H1 (cell line): ENCODE data around the gene AGXT2. TPM values are rescaled to one million over a fixed set of nuclear protein-coding genes. Genes with fewer than 3 reads are reported as not detected.

Experiments
- FOSL1 ChIP-seq: IDR thresholded peaks from 2 replicates; pipeline ENCODE4 v1.6.1; 2011; ENCODE audit warnings: mild to moderate bottlenecking, low read depth, low read length, moderate library complexity; ENCODE audit not compliant: insufficient read depth
- HDAC2 ChIP-seq, 2 experiments: fragments of 300-600 bp in 1 of 2; sonication (generic) in 1 of 2; IDR thresholded peaks; 2 replicates each; pipeline ENCODE4 v1.6.1; 2011 to 2012; ENCODE audit warnings: low read depth in 2 of 2, low read length in 2 of 2, mild to moderate bottlenecking in 2 of 2, moderate library complexity in 2 of 2, borderline replicate concordance in 1 of 2, inconsistent platforms in 1 of 2
- KDM4A ChIP-seq: IDR thresholded peaks from one replicate; pipeline ENCODE4 v1.7.1; 2012; ENCODE audit warnings: low read depth, mild to moderate bottlenecking, moderate library complexity, low read length, inconsistent platforms; ENCODE audit not compliant: severe bottlenecking
- KDM5A ChIP-seq: fragments of 200-600 bp; IDR thresholded peaks from 2 replicates; pipeline ENCODE4 v1.7.1; 2012; ENCODE audit warnings: mild to moderate bottlenecking, low read length, inconsistent platforms, mixed read lengths
- NANOG ChIP-seq: IDR thresholded peaks from 2 replicates; pipeline ENCODE4 v1.6.1; 2011; ENCODE audit warnings: low read length, low read depth, mild to moderate bottlenecking, inconsistent platforms; ENCODE audit not compliant: insufficient read depth, poor library complexity, severe bottlenecking
- SAP30 ChIP-seq: fragments of 300-600 bp; sonication (generic); IDR thresholded peaks from 2 replicates; pipeline ENCODE4 v1.7.1; 2012; ENCODE audit warnings: low read length, moderate library complexity, mild to moderate bottlenecking, inconsistent platforms; ENCODE audit not compliant: insufficient read depth, insufficient replicate concordance
- polyA plus RNA-seq, 7 experiments: library from polyadenylated mRNA; depleted of rRNA in 3 of 7; stranded (reverse) in 5 of 7; unstranded in 2 of 7; fragments of >200 nt in 5 of 7; fragments of 200-250 nt in 2 of 7; gene quantifications; 1 replicate in 5 of 7; 2 replicates in 1 of 7; 4 replicates in 1 of 7; pipeline versions ENCODE4 v1.2.1 to v1.2.3, GENCODE V29; 2011 to 2013; ENCODE audit warnings: missing spikeins in 2 of 7, mixed read lengths in 2 of 7
- total RNA-seq: library from RNA; stranded (reverse); fragmentation: NEBNext Ultra II Directional; extraction: Animal tissue kit (Norgen Biotek cat#: 25700); gene quantifications from 2 replicates; pipeline ENCODE4 v1.2.1, GENCODE V29; 2021

The AGXT2 gene
- total and polyA plus RNA-seq, 2 of the 8 experiments (the other 6 are each of a cell fraction or from before 2014, with no cell fraction given) = not detected

GRCh38 chr5:34986965-34987364 is 60.8 kb downstream of the AGXT2 start (continued):
- TF ChIP-seq KDM5A (no peak), HDAC2 (IDR thresholded peaks at IDR 0.05; ENCODE audit: borderline replicate concordance in 1 of 2, low read depth in 2 of 2, low read length in 2 of 2) (no peak), SAP30 (no peak), NANOG (no peak), KDM4A (no peak), FOSL1 (no peak)
